Neural cell (in vitro differentiated cells): Measurements from ENCODE around the gene ST8SIA6.

Source experiments
- CTCF ChIP-seq: fragments of 450-650 bp; IDR thresholded peaks from 2 replicates; pipeline ENCODE4 v1.5.1; 2014; ENCODE audit warnings: antibody characterized with exemption, mild to moderate bottlenecking, moderate library complexity; ENCODE audit not compliant: poor library complexity, severe bottlenecking
- EZH2 ChIP-seq: fragments of 200-600, 300-800 bp; shearing (Covaris generic), sonication (generic); IDR thresholded peaks from 2 replicates; pipeline ENCODE4 v1.6.1; 2014; ENCODE audit warnings: antibody characterized with exemption, low read length, borderline replicate concordance, mild to moderate bottlenecking; ENCODE audit not compliant: insufficient read depth, poor library complexity, severe bottlenecking
- TAF1 ChIP-seq: IDR thresholded peaks from 2 replicates; pipeline ENCODE4 v1.6.1; 2012; ENCODE audit warnings: low read depth

GRCh38 chr10:17379151-17379690 is 75.2 kb downstream of the ST8SIA6 start:
- no peak for TF ChIP-seq EZH2
- no peak for TF ChIP-seq CTCF
- TF ChIP-seq TAF1: no peak
